G401 (cell line): ENCODE results near the gene CREB3. TPM values are rescaled to one million over a fixed set of nuclear protein-coding genes. Genes with fewer than 3 reads are reported as not detected.
A peak's percentile ranks its signal among the peaks of the same experiment; 100 is the strongest.

Experiments used
- DNase-seq: peaks from one replicate; pipeline ENCODE4 v3.0.0-alpha.2; 2015; ENCODE audit warnings: low spot score
- in situ Hi-C: cut with HindIII; loops from 2 replicates; pipeline ENCODE4 v1.10.0; 2016; ENCODE audit warnings: low sequenced_read_pairs, mixed read lengths
- total RNA-seq: library from RNA; depleted of rRNA; stranded (reverse); fragments of >200 nt; shearing (Covaris generic); gene quantifications from 2 replicates; pipeline ENCODE4 v1.2.3, GENCODE V29; 2014

The CREB3 gene
- total RNA-seq, 1 experiment from 2014 or later = 40.3 TPM

- in situ Hi-C loops = no loop called here
- no peak for DNase-seq
Measured at GRCh38 chr9:35719546-35719945, 12.9 kb upstream of the CREB3 start.

- in situ Hi-C loops = no loop called here
- DNase-seq = no peak
Measured at GRCh38 chr9:35723426-35723825, 9.0 kb upstream of the CREB3 start.

- in situ Hi-C loops = no loop called here
- DNase-seq = no peak
Measured at GRCh38 chr9:35723908-35724307, 8.6 kb upstream of the CREB3 start.

DNA sequence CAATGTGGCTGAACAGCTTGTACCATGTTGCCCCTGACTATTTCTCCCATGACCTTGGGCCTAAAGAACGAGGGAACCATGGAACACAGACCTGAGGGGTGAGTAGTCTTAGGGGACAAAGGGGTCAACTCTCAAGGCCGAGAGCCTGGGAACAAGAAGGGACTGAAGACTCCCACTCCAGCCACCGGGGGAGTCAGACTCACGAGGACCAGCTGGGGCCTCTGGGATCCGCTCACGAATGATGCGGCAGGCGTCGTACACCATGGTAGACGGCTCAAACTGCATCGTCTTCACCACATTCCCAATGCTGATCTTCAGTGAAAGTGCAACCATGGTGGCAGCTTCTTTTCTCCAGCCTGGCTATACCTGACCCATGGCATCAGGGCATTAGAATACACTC is 7.1 kb upstream of the CREB3 start:
- in situ Hi-C loops = no loop called here
- no peak for DNase-seq

DNA sequence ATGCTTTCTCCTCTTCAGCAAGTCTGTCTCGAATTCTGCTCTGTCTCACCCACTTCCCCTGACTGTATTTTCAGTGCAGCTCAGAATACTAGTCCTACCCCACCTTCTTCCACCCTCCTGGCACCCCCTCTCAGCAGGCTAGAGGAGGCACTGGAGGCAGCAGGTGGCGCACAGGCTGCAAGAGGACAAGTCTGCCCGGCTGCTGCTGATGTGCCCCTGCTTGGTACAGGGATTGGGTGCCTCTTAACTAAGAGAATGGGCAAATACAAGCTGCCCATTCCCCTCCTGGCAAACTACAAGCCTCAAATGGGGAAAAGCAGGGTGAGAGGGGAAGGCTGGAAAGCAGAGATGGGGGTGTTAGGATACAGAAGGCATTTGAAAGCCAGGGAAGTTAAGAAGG is 5.5 kb upstream of the CREB3 start:
- peak; percentile 64 for DNase-seq
- in situ Hi-C loops = no loop called here

DNA sequence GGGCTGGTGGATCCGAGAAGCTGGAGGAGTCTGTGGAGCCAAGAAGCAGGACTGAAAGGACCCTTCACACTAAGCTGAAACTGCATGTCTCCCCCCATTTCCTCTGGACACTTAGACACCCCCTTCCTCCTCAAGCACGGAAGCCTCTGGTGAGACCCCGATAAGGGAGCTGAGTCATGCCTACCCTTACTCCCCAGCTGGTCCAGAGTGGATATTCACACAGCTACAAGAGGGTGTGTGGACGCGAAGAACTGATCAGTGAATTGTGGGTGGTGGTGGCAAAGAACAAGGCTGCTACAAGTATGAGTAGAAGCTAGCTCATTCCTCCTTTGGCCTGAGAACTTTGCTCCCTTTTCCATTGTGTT is 4.8 kb upstream of the CREB3 start:
- in situ Hi-C loops = no loop called here
- no peak for DNase-seq

- DNase-seq = no peak
- in situ Hi-C loops = no loop called here
Measured at GRCh38 chr9:35728041-35728971, 4.2 kb upstream of the CREB3 start.

DNA sequence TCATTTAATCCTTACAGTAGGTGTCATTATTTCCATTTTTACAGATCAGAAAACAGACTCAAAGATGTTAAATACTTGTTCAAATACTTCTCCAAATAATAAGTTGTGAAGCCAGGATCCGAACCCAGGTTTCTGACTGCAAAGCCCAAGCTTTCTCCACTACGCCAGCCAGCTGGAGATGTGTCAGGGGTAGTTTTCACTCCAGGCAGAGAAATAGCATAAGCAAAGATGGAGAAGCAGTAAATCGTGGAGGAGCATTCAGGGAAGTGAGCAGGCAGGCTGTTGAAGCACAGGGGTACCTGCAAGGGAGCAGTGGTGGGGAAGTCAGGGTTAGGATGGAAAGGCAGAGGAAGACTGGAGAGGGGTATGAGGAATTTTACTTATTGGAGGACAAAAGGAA is 3.4 kb upstream of the CREB3 start:
- DNase-seq = no peak
- in situ Hi-C loops = no loop called here

GRCh38 chr9:35729700-35730485 is 2.6 kb upstream of the CREB3 start:
- DNase-seq = peak; percentile 68

GRCh38 chr9:35730486-35730854 is 2.0 kb upstream of the CREB3 start:
- DNase-seq = no peak
- in situ Hi-C loops = no loop called here

More at GRCh38 chr9:35729700-35730485, 2.6 kb upstream of the CREB3 start:
- in situ Hi-C loops = no loop called here

GRCh38 chr9:35731415-35732184 is 866 bp upstream of the CREB3 start:
- in situ Hi-C loops = no loop called here
- no peak for DNase-seq

DNA sequence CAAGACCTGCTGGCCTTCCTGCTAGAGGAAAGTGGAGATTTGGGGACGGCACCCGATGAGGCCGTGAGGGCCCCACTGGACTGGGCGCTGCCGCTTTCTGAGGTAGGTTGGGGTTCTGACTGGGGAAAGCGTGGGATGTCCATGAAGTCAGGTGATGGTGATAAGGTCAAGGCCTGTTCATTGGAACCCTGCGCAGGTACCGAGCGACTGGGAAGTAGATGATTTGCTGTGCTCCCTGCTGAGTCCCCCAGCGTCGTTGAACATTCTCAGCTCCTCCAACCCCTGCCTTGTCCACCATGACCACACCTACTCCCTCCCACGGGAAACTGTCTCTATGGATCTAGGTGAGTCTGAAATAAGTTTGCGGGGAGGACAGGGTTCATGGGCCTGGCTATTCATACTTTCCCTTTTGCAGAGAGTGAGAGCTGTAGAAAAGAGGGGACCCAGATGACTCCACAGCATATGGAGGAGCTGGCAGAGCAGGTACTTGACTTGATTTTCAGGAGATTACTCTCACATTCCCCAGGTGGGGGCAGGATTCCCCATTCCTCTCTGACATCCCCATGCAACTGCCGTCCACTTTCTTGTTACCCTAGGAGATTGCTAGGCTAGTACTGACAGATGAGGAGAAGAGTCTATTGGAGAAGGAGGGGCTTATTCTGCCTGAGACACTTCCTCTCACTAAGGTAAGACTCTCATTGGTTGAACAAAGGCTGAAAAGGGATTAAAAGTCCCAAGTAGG is 505 bp downstream of the CREB3 start:
- in situ Hi-C loops = no loop called here
- DNase-seq = peak; percentile 52

GRCh38 chr9:35734096-35734495 is 1.6 kb downstream of the CREB3 start:
- in situ Hi-C loops = no loop called here
- no peak for DNase-seq

GRCh38 chr9:35736201-35736633 is 3.8 kb downstream of the CREB3 start:
- in situ Hi-C loops = no loop called here

DNA sequence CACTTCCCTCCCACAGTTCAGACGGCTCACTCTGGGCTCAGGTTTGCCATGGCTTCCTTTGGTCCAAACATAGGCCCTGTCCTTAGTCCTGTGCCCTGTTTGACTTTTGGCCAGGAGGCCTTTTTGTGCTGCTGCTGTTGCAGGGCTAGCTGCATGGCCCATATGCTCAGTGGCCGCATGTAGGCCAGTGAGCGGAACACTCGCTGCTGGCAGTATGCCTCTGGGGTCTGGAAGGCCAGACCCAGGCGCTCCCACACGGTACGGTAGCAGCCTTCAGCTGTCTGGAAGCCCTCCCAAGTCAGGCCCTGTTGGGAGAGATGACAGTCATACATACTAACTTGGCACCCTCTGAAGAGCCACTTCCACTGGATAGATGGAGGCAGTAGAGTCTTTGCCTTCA is 4.7 kb downstream of the CREB3 start:
- in situ Hi-C loops = no loop called here
- no peak for DNase-seq

More at GRCh38 chr9:35736201-35736633, 3.8 kb downstream of the CREB3 start:
- DNase-seq = peak; percentile 83

- no peak for DNase-seq
- in situ Hi-C loops = no loop called here
Measured at GRCh38 chr9:35738186-35738585, 5.7 kb downstream of the CREB3 start.

GRCh38 chr9:35738924-35739323 is 6.5 kb downstream of the CREB3 start:
- in situ Hi-C loops = no loop called here
- no peak for DNase-seq

DNA sequence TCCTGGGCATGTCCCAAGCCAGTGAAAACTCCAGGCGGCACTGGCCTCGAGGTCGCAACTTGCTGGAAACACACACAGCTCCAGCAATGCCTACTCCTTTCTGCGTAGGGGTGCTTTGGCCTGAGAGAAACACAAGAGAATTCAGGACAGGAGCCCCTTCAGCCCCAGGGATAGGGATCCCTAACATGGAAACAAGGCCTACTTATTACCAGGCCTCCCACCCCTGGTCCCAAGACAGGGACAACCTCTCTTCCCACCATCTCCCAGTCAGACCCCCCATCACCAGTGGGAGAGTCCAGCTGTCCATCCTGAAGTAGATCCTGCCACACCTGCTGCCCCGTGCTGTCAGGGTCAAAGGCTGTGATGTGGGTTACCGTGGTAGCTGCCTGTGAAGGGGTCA is 7.8 kb downstream of the CREB3 start:
- in situ Hi-C loops = no loop called here
- no peak for DNase-seq

DNA sequence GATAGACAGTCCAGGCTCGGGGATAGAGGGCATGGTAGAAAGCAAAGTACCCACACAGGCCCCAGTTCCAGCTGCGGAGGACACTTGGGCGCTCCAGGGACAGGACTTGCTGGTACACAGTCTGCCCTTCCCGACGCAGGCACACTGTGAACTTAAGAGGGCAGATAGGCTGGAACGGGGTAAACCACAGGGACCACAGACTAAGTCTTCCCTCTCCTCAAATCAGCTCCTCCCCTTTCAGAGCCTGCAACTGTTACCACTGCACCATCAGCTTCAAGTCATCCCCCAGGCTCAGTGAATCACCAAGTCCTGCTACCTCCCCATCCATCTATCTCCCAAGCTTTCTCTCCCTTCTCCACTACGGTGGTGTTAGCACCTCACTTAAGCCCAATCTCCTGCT is 9.3 kb downstream of the CREB3 start:
- DNase-seq = no peak
- in situ Hi-C loops = no loop called here
